T-helper 2 cell treated with Interferon-gamma antibody and Interleukin-4, amounts not matched to agents 5 μg/mL and 100 μg/mL, for 36 hours (primary cell): ENCODE results near the gene TPSB2.

Source experiments
- DNase-seq: peaks from one replicate; pipeline ENCODE4 v3.0.0; 2021; ENCODE audit warnings: low spot score
- H3K27ac Mint-ChIP-seq: one replicate; pipeline ENCODE4 v1.8.0; 2021; ENCODE audit warnings: mild to moderate bottlenecking, mixed read lengths
- H3K27me3 Mint-ChIP-seq: one replicate; pipeline ENCODE4 v1.8.0; 2021; ENCODE audit warnings: low read depth, mixed read lengths
- H3K36me3 Mint-ChIP-seq: one replicate; pipeline ENCODE4 v1.8.0; 2021; ENCODE audit warnings: low read depth, mixed read lengths
- H3K4me1 Mint-ChIP-seq: one replicate; pipeline ENCODE4 v1.8.0; 2021; ENCODE audit warnings: low read depth, mixed read lengths
- H3K4me3 Mint-ChIP-seq: one replicate; pipeline ENCODE4 v1.8.0; 2022; ENCODE audit warnings: mild to moderate bottlenecking, moderate library complexity, mixed read lengths
- H3K9me3 Mint-ChIP-seq: one replicate; pipeline ENCODE4 v1.8.0; 2021; ENCODE audit warnings: mixed read lengths

The TPSB2 gene

GRCh38 chr16:1265826-1266225 lies 35.8 kb upstream of the TPSB2 start:
- H3K36me3 Mint-ChIP-seq: no peaks in the 10 kb centered on the region
- H3K27ac Mint-ChIP-seq: no peak overlapping the region
- DNase-seq: no peak
- no peaks in the 10 kb centered on the region for H3K4me1 Mint-ChIP-seq
- H3K27me3 Mint-ChIP-seq: peaks cover 10% of the 10 kb centered on the region
- no peak overlapping the region for H3K4me3 Mint-ChIP-seq
- peaks cover 10% of the 10 kb centered on the region for H3K9me3 Mint-ChIP-seq

DNA sequence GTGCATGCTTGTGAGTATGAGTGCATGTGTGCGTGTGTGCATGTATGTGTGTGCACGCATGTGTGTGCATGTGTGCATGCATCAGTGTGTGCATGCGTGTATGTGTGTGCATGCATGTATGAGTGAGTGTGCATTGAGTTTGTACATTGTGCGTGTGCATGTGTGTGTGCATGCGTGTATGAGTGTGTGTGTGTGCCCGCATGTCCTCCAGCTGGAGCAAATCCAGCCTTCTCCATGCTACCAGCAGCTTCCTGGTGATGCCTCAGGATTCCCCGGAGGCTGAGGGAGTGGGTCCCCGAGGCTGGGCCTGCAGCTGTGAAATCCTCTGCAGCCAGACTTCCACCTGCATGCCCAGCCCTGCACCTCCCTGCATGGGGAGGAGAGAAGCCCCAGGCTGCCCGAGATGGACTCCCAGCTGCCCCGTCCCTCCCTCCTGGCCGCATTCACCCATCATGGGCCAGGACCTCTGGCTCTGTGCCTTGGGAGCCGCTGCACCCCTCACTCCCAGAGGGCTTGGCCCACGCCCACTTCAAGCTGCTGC lies 35.2 kb upstream of the TPSB2 start:
- Mint-ChIP-seq H3K27ac (no peak overlapping the region), H3K9me3 (peaks cover 10% of the 10 kb centered on the region), H3K4me3 (no peak overlapping the region), H3K4me1 (no peaks in the 10 kb centered on the region), H3K27me3 (peaks cover 14% of the 10 kb centered on the region), H3K36me3 (no peaks in the 10 kb centered on the region)
- DNase-seq: no peak

DNA sequence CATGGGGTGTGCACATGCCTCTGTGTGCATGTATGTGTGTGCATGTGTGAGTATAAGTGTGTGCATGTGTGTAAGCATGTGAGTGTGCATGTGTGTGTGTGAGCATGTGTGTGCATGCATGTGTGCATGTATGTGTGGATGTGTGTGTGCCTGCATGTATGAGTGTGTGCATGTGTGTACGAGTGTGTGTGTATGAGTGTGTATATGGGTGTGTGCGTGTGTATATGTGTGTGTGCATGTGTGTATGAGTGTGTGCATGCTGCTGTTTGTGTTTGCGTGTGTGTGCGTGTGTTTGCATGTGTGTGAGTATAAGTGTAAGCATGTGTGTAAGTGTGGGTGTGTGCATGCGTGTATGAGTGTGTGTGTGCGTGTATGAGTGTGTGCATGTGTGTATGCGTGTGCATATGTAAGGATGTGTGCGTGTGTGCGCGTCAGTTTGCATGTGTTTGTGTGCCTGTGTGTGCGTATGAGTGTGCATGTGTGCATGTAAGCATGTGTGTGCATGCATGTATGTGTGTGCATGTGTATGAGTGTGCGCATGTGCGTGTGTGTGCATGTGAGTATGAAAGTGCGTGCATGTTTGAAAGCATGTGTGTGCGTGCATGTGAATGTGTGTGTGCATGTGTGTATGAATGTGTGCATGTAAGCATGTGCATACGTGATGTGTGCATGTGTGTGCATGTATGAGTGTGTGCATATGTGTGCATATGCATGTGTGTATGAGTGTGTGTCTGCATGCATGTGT lies 34.5 kb upstream of the TPSB2 start:
- H3K9me3 Mint-ChIP-seq: peaks cover 10% of the 10 kb centered on the region
- no peak overlapping the region for H3K27ac Mint-ChIP-seq
- no peak for DNase-seq
- H3K27me3 Mint-ChIP-seq: peaks cover 14% of the 10 kb centered on the region
- H3K4me3 Mint-ChIP-seq: no peak overlapping the region
- no peaks in the 10 kb centered on the region for H3K4me1 Mint-ChIP-seq
- H3K36me3 Mint-ChIP-seq: no peaks in the 10 kb centered on the region

DNA sequence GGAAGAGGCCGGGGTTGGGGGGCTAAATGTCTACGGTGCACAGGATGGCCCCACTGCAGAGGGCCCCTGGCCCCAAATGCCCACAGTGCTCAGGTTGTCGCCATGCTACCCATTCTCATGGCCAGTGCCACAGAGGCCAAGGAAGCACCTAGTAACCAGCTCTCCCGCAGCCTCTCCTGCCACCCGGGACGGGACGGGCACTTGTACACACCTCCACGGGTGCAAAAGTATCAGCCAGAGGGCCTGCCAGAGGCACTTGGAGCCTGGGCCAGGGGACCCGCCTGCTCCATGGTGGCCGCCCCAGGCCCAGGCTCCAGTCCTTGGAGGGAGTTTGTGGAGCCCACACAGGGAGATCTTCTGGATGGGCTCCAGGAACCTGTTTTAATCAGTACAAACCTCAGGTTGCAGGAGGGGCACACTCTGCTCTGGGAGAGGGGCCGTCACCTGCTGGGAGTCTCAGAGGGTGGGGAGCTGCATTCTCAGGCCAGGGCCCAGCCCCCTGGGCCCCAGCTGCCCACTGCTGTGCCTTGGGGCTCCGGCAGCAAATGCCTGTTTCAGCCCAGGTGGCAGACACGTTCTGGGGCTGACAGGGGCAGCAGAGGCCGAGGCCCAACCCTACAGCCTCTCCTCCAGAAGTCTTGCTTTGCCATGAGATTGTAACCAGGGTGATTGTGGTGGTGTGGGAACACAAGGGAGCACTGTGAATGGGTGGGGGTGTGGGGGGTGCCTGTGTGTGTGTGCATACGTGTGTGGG lies 33.8 kb upstream of the TPSB2 start:
- peaks cover 10% of the 10 kb centered on the region for H3K9me3 Mint-ChIP-seq
- peaks cover 18% of the 10 kb centered on the region for H3K27me3 Mint-ChIP-seq
- DNase-seq: no peak
- no peak overlapping the region for H3K4me3 Mint-ChIP-seq
- no peaks in the 10 kb centered on the region for H3K36me3 Mint-ChIP-seq
- no peak overlapping the region for H3K27ac Mint-ChIP-seq
- peaks cover 5% of the 10 kb centered on the region for H3K4me1 Mint-ChIP-seq

DNA sequence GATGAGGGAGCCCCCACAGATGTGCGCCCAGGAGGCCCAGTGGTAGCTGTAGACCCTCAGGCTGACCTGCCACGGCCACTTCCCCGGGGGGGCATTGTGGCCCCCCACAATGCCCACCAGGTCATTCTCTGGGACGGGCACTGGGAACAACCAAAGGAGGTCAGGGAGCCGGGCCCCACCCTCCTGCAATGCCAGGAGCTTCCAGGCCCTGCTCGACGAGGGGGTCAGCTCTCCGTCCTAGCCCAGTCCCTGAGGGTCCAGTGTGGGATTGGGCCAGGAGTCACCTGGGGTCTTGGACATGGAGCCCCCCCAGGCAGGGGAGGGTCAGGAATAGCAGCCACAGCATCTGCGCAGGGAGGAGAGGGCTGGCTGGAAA lies 32.9 kb upstream of the TPSB2 start:
- H3K27ac Mint-ChIP-seq: no peak overlapping the region
- no peak overlapping the region for H3K4me3 Mint-ChIP-seq
- peaks cover 5% of the 10 kb centered on the region for H3K4me1 Mint-ChIP-seq
- peaks cover 18% of the 10 kb centered on the region for H3K27me3 Mint-ChIP-seq
- no peaks in the 10 kb centered on the region for H3K36me3 Mint-ChIP-seq
- DNase-seq: no peak
- H3K9me3 Mint-ChIP-seq: peaks cover 10% of the 10 kb centered on the region

DNA sequence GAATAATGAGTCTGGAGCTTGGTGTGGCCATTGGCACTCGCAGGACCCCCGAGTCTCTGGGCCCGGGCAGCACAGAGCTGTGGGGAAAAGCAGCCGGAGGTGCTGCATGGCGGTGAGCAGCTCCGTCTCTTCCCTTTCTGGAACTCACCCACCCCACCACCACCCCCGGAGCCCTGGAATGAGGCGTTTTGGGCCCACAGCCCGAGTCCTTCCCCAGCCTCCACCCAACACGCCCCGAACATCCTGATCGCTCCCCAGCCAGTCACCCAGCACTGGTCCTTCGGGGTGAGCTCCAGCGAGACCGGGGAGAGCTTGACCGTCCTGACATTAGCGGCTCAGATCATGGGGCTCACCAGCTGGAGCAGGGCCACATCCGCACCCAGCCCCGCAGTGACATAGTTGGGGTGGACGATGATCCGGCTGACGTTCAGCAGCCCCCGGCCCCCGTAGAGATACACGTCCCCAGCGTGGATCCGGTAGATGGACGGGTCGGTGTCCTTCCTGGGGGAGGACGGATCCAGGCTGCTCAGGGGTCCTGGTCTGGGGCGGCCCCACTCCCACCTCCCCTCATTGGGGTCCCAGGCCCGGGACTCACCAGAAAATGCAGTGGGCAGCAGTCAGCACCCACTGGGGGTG lies 32.3 kb upstream of the TPSB2 start:
- DNase-seq: no peak
- peaks cover 5% of the 10 kb centered on the region for H3K4me1 Mint-ChIP-seq
- H3K9me3 Mint-ChIP-seq: peaks cover 10% of the 10 kb centered on the region
- no peak overlapping the region for H3K4me3 Mint-ChIP-seq
- peaks cover 18% of the 10 kb centered on the region for H3K27me3 Mint-ChIP-seq
- H3K36me3 Mint-ChIP-seq: no peaks in the 10 kb centered on the region
- H3K27ac Mint-ChIP-seq: no peak overlapping the region

DNA sequence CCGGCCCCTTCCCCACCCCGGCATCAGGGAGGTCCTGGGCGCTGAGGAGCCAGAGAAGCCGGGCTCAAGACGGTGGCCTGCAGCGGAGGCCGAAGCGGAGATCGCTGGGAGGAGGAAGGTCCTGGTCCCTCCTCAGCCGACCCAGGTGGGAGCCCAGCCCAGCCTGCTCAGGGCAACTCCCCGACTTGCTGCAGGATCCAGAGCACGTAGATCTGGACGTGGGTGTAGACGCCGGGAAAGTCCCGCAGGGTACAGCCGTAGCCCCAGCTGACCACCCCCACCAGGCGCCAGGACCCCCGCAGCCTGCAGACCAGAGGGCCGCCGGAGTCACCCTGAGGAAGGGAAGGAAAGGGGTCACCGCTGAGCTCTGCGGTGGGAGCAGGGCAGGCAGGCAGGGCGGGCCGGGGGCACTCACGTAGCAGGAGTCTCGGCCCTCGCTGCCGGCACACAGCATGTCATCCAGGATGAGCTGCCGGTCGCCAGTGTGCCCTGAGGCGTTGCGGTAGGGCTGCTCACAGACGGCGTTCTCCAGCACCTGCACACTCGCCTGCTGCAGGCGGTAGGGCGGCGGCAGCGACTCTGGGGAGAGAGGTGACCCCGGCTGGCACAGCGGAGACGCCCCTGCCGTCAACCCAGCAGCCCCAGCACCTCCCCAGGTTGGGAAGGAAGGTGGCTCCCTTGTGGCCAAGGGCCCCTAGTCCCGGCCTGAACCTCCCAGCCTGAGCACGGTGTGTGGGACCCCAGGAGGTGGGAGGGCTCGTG lies 31.3 kb upstream of the TPSB2 start:
- H3K4me3 Mint-ChIP-seq: no peak overlapping the region
- no peaks in the 10 kb centered on the region for H3K36me3 Mint-ChIP-seq
- peaks cover 5% of the 10 kb centered on the region for H3K4me1 Mint-ChIP-seq
- peaks cover 18% of the 10 kb centered on the region for H3K27me3 Mint-ChIP-seq
- no peak overlapping the region for H3K27ac Mint-ChIP-seq
- no peak for DNase-seq
- H3K9me3 Mint-ChIP-seq: peaks cover 10% of the 10 kb centered on the region

DNA sequence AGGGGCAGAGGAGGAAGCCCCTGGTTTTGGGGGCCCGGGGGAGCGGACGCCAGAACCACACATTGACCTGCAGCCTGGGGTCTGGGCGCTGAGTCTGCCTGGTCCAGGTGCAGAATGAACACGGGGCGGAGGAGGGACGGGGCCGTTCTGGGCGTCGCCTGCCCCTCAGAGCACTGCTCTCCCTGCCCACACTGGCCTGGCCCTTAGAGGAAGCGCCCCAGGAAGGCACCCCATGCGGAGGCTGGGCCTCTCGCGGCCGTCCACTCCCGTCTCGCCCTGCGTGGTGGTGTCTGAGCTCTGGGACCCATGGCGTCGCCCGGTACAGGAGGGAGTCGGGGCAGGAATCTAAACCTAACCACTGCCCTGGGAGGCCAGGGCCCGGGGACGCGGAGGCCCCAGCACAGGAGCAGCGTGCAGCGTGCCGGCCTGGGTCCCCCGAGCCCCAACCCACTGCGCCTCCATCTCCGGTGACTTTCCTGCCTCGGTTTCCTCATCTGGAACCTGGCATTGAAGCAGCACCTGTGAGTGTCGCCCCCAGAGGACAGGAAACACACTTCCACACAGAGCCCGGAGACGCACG lies 30.2 kb upstream of the TPSB2 start:
- peaks cover 10% of the 10 kb centered on the region for H3K9me3 Mint-ChIP-seq
- peaks cover 18% of the 10 kb centered on the region for H3K27me3 Mint-ChIP-seq
- H3K4me1 Mint-ChIP-seq: peaks cover 5% of the 10 kb centered on the region

GRCh38 chr16:1259760-1260068 lies 29.7 kb upstream of the TPSB2 start:
- Mint-ChIP-seq H3K9me3 (peaks cover 8% of the 10 kb centered on the region), H3K4me3 (no peak overlapping the region), H3K27me3 (peaks cover 18% of the 10 kb centered on the region), H3K4me1 (peaks cover 5% of the 10 kb centered on the region), H3K36me3 (no peaks in the 10 kb centered on the region), H3K27ac (no peak overlapping the region)
- DNase-seq: no peak

More for the DNA sequence above, 30.2 kb upstream of the TPSB2 start:
- no peak overlapping the region for H3K4me3 Mint-ChIP-seq
- H3K36me3 Mint-ChIP-seq: no peaks in the 10 kb centered on the region
- no peak for DNase-seq
- H3K27ac Mint-ChIP-seq: no peak overlapping the region

DNA sequence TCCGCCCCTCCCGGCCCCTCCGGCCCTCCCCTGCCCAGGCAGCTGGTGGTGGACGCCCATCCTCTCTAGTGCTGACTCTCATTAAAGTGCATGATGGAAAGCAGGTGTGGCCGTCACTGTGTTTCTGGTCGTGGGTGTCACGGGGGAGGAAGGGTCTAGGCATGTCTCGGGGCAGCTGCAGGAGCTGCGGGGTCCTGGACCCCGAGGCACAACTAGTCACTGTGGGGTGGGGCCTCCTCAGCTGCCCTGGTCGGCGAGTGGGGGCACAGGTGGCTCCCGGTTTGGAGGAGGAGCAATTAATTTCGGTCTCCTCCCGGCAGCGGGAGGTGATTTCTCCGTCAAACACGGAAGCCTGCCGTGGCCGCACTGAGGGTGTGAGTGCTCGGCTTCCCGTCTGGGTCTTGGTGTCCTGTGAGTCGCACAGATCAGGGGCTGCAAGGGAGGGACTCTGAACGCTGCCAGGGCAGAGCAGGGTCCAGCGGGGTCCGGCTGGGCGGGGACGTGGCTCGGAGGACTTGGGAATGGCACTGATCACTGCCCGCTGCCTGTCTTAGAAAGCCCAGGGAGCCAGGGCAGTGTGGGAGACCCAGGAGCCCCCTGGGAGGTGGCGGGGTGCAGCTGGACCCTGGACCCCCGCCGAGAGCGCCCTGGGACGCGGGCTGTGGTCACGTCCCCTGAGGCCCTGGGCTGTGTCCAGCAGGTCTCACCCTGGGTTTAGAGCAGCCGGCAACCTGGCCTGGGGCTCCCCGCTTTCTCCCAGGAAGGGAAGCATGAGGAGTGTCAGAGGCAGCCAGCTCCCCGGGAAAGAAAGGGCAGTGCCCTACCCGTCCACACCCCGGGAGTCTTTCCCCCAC lies 29.1 kb upstream of the TPSB2 start:
- H3K27me3 Mint-ChIP-seq: peaks cover 18% of the 10 kb centered on the region
- no peak for DNase-seq

GRCh38 chr16:1258225-1258600 lies 28.2 kb upstream of the TPSB2 start:
- Mint-ChIP-seq H3K27ac (no peak overlapping the region), H3K4me1 (peaks cover 5% of the 10 kb centered on the region), H3K27me3 (peaks cover 18% of the 10 kb centered on the region), H3K9me3 (no peaks in the 10 kb centered on the region), H3K4me3 (no peak overlapping the region), H3K36me3 (no peaks in the 10 kb centered on the region)
- DNase-seq: no peak

More for the DNA sequence above, 29.1 kb upstream of the TPSB2 start:
- Mint-ChIP-seq H3K4me3 (peak overlapping the region; percentile 74), H3K36me3 (no peaks in the 10 kb centered on the region), H3K9me3 (peaks cover 2% of the 10 kb centered on the region), H3K27ac (peak overlapping the region; percentile 55), H3K4me1 (peaks cover 5% of the 10 kb centered on the region)

DNA sequence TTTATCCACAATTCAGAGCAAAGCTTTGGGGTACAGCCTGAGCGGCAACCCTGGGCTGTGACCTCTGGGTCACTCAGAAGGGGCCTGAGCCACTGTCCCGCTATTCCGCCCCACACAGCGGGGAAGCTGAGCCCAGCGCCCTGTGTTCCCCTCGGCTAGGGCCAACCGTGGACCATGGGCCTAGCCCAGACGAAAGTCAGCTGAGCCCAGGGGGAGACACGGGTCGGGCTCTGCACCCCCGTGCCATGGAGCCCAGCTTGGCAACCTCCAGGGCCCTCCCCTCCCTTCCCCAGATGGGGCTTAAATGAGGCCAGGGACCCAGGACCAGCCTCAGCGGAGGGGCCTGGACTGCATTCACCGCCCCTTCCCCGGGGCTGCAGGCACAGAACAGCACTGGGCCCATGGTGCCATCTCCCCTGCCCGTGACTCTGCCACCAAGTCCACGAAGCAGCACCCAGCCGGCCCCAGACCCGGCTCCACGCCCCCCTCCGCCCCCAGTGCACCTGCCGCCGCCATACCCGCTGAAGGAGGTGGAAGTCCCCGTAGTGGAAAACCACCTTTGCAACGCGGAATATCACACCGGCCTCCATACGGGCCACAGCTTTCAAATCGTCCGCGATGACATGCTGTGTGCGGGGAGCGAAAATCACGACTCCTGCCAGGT lies 27.7 kb upstream of the TPSB2 start:
- Mint-ChIP-seq H3K4me3 (no peak overlapping the region), H3K27ac (no peak overlapping the region), H3K9me3 (no peaks in the 10 kb centered on the region), H3K4me1 (peaks cover 5% of the 10 kb centered on the region), H3K36me3 (no peaks in the 10 kb centered on the region), H3K27me3 (peaks cover 18% of the 10 kb centered on the region)
- DNase-seq: no peak
